ENCODE results near the gene SLC44A3. TPM values are rescaled to one million over a fixed set of nuclear protein-coding genes. Genes with fewer than 3 reads are reported as not detected.

Gene SLC44A3
- total and polyA plus RNA-seq, 8 donors, result 3.1 to 80.3 (median 12.0) TPM; not detected in 1

GRCh38 chr1:94863919-94864318, 43.8 kb downstream of the SLC44A3 start:
- intact Hi-C loops (cut with DNase I; ENCODE audit: low total_unique reads), result loop anchor here (10.0 kb wide), 1 partner anchor 51 kb away; no protein-coding TSS in a partner anchor

GRCh38 chr1:94864821-94865220, 44.7 kb downstream of the SLC44A3 start:
- intact Hi-C loops (cut with DNase I; ENCODE audit: low total_unique reads), result loop anchor here (10.0 kb wide), 1 partner anchor 50 kb away; no protein-coding TSS in a partner anchor
- Histone ChIP-seq H3K9me3 (no peaks in the 10 kb centered on the region), H3K27ac (peak overlapping the region; percentile 65 to 90 (median 84)), H3K36me3 (peaks cover 0 to 13% (median 4%) of the 10 kb centered on the region in 4 donors), H3K4me1 (peaks cover 24 to 58% (median 48%) of the 10 kb centered on the region in 4 donors), H3K4me3 (no peak overlapping the region), H3K27me3 (no peaks in the 10 kb centered on the region)
- 23 to 51% (median 49%) methylated on average over 9 of the region's 9 CpGs for WGBS, 5 donors
- TF ChIP-seq POLR2AphosphoS5 (IDR thresholded peaks at IDR 0.05), result no peak
- no peak for TF ChIP-seq POLR2A (IDR thresholded peaks at IDR 0.05)
- TF ChIP-seq, protein P1, sequence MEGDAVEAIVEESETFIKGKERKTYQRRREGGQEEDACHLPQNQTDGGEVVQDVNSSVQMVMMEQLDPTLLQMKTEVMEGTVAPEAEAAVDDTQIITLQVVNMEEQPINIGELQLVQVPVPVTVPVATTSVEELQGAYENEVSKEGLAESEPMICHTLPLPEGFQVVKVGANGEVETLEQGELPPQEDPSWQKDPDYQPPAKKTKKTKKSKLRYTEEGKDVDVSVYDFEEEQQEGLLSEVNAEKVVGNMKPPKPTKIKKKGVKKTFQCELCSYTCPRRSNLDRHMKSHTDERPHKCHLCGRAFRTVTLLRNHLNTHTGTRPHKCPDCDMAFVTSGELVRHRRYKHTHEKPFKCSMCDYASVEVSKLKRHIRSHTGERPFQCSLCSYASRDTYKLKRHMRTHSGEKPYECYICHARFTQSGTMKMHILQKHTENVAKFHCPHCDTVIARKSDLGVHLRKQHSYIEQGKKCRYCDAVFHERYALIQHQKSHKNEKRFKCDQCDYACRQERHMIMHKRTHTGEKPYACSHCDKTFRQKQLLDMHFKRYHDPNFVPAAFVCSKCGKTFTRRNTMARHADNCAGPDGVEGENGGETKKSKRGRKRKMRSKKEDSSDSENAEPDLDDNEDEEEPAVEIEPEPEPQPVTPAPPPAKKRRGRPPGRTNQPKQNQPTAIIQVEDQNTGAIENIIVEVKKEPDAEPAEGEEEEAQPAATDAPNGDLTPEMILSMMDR (IDR thresholded peaks at IDR 0.05), result no peak
- no peak for TF ChIP-seq EP300 (IDR thresholded peaks at IDR 0.05)
- DNase-seq, result peak in 1 of 2 donors; percentile 61

More at GRCh38 chr1:94863919-94864318, 43.8 kb downstream of the SLC44A3 start:
- Histone ChIP-seq H3K4me1 (peaks cover 24 to 58% (median 51%) of the 10 kb centered on the region in 4 donors), H3K4me3 (no peak overlapping the region), H3K27me3 (no peaks in the 10 kb centered on the region), H3K36me3 (peaks cover 0 to 16% (median 5%) of the 10 kb centered on the region in 4 donors), H3K27ac (peak overlapping the region; percentile 82 to 90 (median 84)), H3K9me3 (no peaks in the 10 kb centered on the region)
- TF ChIP-seq POLR2A (IDR thresholded peaks at IDR 0.05) (no peak), EP300 (IDR thresholded peaks at IDR 0.05) (peak; percentile 82), POLR2AphosphoS5 (IDR thresholded peaks at IDR 0.05) (peak; percentile 81 to 95 (median 84))
- TF ChIP-seq, protein P1 (IDR thresholded peaks at IDR 0.05), result no peak
- WGBS, 5 donors, result 23 to 34% (median 24%) methylated on average over 4 of the region's 4 CpGs
- peak; percentile 37 to 85 for DNase-seq

- WGBS, 5 donors, result 26 to 57% (median 44%) methylated on average over 4 of the region's 4 CpGs
- DNase-seq, result peak in 1 of 2 donors; percentile 72
These were observed 45.2 kb downstream of the SLC44A3 start for GRCh38 chr1:94865360-94865759.

DNA sequence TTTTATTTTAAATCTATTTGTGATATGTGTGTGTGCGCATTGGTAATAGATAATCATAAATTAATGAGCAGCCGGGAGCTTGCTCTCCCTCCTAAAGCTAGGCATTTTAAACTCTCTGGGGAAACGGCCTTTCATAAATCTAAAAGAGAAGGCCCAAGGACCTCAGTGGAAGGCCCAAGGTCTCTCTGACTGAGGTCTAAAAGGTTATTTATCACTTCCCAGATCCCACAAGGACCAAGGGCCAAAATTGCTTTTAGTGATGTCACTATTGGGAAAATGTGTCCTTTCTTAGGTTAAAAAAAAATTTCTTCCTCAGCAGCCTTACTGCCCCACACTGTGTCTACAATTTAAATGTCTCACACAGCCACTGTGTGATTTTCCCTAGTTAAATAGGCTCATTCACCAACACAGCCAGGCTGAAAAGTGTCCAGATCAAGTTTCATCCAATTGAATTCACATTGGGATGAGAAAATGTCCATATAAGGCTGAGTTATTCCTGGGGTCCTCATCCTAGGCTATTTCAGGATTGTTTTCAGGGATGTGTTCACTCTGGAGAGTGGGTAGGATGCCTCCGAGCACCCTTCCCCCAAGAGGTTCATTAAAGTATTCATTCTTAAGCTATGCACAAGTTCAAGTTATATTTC, 46.1 kb downstream of the SLC44A3 start:
- DNase-seq, result peak in 1 of 2 donors; percentile 67
- peak overlapping the region in 4 of 5 donors; percentile 84 to 90 (median 86) for H3K27ac ChIP-seq
- WGBS, 5 donors, result 64 to 85% (median 78%) methylated on average over 4 of the region's 4 CpGs

More at GRCh38 chr1:94865360-94865759, 45.2 kb downstream of the SLC44A3 start:
- TF ChIP-seq, protein P1 (IDR thresholded peaks at IDR 0.05), result no peak
- peak in 2 of 3 donors; percentile 55 to 57 for TF ChIP-seq POLR2AphosphoS5 (IDR thresholded peaks at IDR 0.05)
- Histone ChIP-seq H3K36me3 (peaks cover 0 to 13% (median 6%) of the 10 kb centered on the region in 4 donors), H3K27ac (peak overlapping the region; percentile 77 to 90 (median 84)), H3K27me3 (no peaks in the 10 kb centered on the region), H3K9me3 (no peaks in the 10 kb centered on the region), H3K4me1 (peaks cover 24 to 58% (median 48%) of the 10 kb centered on the region in 4 donors), H3K4me3 (no peak overlapping the region)
- intact Hi-C loops (cut with DNase I; ENCODE audit: low total_unique reads), result loop anchor here (10.0 kb wide), 1 partner anchor 49 kb away; no protein-coding TSS in a partner anchor

More for the DNA sequence above, 46.1 kb downstream of the SLC44A3 start:
- Histone ChIP-seq H3K4me1 (peaks cover 24 to 58% (median 48%) of the 10 kb centered on the region in 4 donors), H3K27me3 (no peaks in the 10 kb centered on the region), H3K9me3 (no peaks in the 10 kb centered on the region), H3K4me3 (no peak overlapping the region), H3K36me3 (peaks cover 0 to 20% (median 9%) of the 10 kb centered on the region in 4 donors)
- intact Hi-C loops (cut with DNase I; ENCODE audit: low total_unique reads), result loop anchor here (10.0 kb wide), 1 partner anchor 49 kb away; no protein-coding TSS in a partner anchor
- TF ChIP-seq EP300 (IDR thresholded peaks at IDR 0.05) (no peak), POLR2A (IDR thresholded peaks at IDR 0.05) (no peak), POLR2AphosphoS5 (IDR thresholded peaks at IDR 0.05) (peak in 2 of 3 donors; percentile 16 to 57)
- TF ChIP-seq, protein P1 (IDR thresholded peaks at IDR 0.05), result no peak

All from stomach (tissue), 9 donors.